ENCODE measurements around the gene CYP26A1. TPM values are rescaled to one million over a fixed set of nuclear protein-coding genes. Genes with fewer than 3 reads are reported as not detected.

CYP26A1 gene
- total RNA-seq, 1 donor from 2014 or later, result 2.2 TPM

DNA sequence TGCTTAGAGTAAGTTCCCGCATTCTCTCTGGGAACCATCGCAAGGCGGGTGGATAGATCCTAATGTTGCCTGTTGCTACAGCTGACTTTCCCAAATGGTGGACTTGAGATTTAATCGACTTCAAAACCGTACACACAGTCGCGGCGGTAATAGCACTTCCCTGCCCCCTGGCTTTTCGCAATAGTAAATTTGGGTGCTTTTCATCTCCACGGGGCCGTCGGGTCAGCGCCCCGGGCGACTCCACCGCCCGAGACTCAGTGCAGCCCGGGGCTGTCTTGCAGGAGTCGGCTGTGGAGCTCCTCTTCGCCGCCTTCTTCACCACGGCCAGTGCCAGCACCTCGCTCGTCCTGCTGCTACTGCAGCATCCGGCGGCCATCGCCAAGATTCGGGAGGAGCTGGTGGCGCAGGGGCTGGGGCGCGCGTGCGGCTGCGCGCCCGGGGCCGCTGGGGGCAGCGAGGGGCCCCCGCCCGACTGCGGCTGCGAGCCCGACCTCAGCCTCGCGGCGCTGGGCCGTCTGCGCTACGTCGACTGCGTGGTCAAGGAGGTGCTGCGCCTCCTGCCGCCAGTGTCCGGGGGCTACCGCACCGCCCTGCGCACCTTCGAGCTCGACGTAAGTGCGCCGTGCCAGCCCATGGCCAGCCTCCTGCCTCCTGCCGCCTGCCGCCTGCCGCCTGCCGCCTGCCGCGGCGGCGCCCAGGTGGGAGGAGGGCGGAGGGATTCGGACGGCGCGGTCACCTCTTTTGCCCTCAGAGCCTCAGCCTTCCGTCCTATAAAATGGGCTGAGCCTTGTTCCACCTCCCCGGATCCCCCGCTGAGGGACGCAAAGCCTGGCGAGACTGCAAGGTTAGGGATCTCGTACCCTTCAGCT, 7.8 kb upstream of the CYP26A1 start:
- no peak for DNase-seq

DNA sequence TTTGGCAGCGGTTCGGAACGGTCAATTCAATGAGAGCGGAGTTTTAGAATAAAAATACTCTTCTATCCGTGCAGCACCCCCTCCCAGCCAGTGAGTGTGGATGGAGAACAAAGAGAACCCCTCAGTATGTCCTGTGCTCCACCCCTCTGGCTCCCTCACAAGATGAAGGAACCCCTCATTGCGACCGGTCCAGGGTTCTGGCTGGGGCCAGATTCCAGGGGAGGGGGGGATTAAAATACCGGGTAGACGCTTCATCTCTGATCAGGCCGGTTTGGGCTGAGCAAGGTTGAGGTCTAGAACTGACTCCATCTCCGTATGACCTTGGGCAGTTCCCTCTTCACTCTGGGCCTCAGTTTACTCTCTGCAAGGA, 7.2 kb upstream of the CYP26A1 start:
- DNase-seq, result no peak

DNA sequence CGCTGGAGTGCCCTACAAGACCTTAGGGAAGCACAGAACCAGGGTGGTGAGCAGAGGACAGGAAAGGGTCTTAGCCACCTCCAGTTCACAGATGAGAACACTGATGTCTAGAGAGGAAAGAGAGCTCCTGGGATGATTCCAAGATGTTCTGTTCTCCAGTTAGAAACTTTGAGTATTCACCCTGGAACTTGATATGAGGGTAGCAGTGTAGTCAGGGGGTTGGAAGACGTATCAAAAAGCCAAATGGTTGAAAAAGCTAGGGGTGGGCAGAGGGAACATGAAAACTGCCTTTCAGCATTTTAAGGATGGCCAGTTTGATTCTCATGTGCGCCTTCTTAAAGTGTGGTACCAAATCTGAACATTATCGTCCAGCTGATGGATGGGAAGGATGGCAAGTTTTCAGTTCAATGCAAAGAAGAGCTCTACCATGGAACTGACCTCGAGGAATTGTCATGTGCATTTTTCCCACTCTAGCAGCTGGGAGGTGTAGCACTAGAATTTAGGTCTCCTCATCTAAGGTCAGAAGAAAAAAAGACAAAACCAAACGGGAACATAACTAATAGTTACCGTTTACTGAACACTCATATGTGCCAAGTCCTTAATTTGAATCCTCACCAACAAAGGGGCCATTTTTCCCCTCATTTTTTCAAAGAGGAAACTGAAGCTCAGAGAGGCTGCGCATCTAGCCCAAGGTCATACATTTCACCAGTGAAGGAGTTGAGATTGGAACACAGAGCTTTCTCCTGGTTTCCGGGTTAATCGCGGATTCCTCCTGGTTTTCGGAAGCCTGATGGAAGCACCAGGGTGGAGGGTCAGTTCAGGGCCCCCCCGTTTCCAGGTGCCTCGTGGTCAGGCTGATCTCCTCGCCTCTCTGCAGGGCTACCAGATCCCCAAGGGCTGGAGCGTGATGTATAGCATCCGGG, 6.0 kb upstream of the CYP26A1 start:
- DNase-seq, result no peak

DNA sequence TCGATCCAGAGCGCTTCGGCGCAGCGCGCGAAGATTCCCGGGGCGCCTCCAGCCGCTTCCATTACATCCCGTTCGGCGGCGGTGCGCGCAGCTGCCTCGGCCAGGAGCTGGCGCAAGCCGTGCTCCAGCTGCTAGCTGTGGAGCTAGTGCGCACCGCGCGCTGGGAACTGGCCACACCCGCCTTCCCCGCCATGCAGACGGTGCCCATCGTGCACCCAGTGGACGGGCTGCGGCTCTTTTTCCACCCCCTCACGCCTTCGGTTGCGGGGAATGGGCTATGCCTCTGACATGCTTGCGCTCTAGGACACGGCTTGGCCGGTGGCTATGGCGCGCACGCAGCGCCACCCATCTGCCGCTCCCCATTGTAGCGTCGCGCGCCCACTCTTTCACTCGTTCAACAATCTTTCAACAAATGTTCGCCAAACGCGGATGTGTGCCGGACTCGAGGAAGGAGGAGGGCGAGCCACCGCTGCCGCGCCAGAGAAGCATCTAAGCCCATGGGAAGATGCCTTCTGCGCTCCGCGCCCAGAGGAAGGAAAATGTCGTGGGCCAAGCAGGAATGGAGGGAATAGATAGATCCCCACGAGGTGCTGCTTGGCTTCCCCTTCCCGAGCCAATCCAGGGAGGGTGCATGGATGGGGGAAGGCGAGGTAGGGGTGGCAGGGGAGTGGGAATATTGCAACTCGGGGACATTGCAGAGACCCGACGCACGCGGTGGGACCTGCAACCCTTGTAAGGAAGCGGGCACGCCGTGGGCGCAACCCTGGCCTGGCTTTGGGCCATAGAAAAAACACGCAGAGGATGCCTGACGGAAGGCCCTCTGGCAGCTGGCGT, 5.1 kb upstream of the CYP26A1 start:
- no peak for DNase-seq

DNA sequence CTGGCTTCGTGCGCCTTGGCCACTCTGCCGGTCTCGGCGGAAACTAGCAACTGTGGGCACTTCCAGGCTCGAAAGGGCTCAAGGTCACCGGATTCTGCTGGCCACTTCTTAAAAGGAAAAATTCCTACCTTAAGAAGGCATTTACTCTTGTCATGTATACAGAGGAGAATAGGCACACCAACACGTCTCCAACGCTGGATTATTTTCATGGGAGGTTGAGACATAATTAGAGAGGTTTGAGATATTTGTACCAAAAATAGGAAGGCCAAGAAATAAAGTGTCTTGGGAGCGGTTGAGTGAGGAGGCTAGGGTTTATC, 4.5 kb upstream of the CYP26A1 start:
- DNase-seq, result no peak

DNA sequence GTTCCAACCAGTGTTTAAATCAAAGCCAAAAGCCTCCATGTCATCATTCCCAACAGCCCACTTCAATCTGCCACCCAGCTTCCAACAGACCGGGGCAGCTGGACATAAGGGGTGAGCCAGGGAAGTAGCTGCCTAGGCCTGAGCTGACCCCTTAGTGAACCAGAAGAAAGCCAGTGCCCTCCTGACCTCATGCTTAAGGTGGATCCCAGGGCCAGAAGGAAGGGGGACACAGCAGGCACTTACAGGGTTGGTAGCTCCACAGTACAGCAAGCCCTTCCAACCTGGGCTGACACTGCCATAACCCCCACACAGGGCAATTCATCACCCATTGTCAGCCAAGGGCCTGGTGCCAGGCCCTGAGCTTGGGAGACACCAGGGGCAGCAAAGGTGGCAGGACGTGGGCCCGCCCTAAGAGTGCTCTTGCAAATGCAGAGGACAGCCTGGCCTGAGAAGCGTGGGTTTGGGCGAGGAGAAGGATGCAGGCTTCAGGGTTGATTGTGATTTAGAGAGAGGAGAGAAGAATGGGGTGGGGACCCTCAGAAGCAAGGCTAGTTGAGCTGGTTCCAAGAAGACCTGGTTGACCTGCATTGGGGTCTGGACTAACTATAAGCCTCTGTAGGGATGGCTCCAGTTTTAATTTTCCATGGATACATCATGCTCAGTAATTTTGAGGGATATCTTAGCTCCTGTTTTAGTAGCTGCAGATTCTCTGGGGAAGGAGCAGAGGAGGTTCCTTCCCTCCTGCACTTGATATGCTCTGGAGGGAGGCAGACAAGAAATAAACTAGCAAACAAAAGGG, 3.1 kb upstream of the CYP26A1 start:
- DNase-seq, result no peak

DNA sequence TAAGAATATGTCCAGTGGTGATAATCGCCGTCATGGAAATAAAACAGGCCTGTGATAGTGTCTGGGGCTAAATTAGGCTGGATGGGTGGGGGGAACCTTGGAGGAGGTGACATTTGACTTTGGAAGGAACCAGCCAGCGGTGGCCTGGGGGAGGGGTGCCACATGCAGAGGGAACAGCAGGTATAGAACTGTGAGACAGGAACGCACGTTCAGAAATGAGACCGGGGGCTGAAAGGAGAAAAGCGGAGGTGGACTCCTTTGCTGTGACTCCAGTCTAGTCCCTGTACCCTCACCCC, 2.6 kb upstream of the CYP26A1 start:
- DNase-seq, result no peak

DNA sequence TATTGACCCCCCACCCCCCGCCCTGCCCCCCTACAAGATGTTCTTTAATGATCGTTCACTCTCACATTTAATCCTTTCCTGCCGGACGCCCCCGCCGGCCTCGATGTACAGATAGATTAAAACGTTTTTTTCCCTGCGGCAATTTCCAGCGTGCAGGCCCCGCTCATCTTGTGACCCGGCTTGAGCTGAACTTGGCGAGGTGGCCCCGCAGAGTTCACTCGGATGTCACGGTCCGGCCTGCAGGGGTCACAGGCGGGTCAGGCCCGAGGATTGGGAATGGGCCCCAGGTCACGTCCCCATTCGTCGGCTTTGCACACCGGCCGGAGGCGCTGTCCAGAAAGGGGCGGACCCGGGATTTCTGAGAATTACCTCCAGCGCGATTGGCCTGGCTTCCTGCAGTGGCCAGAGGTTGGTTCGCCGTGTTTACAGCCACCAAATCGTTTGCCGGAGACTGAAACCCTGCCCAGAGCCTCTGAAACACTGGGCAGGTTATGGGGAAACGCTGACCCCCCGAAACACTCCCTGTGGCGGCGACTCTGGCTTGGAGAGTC, 1.9 kb upstream of the CYP26A1 start:
- DNase-seq, result peak; percentile 56

DNA sequence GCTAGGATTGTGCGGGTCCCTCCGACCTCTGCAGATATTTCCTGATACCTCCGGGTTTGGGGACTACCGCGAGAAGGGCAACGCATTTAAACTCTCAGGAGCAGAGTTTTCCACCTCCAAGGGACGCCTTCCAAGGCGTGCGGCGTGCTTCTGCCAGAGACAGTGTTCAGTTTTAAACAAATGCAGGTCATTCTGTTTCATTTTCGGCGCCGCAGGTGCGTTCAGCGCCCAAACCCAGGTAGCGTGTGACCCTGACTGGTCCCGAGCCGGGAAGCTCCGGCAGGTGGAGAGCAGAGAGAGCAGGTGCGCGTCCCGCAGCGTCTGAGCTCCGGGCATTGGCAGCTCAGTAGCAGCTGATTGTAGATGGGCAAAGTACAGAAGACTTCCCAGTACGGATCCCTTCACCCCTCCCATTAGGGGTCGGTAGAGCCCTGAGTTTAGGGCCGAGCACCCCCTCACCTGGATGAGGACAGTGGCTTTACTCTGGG, 1.4 kb upstream of the CYP26A1 start:
- DNase-seq, result no peak

DNA sequence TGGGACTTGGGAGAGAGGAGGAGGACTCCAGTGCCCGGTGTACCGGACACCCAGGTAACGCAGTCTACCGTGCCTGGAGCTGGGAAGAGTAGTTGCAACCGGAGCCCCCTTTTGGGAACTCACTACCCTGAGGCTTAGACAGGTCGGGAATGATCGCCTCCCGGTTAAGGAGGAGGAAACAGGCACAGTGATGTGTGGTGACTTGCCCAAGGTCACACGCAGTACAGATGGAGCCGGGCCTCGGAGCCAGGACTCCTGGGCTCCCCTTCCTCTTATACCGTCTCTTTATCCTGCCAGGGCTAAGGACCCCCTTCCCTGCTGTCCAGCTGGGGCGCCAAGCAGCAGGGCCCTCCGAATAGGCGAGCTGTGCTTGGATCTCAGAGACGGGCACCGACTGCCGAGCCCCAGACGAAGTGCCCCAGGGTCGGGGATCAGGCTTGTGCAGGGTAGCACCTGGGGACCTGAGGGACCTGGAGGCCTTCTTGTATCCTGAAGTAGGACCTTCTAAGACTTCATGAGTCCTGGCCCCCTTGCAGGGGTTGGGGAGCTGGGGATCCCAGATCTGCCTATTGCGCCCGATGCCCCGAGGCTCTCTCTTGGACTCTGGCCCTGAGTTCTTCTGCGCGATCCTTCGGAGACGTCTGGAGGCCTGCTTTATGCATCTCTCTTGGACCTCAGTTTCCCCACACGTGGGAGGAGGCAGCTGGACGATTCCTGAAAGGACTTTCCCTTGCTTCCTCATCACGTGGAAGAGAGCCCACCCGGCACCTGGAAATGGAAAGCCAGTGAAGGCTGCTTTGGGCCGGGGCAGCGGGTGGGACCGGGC, 767 bp upstream of the CYP26A1 start:
- peak; percentile 33 for DNase-seq

DNA sequence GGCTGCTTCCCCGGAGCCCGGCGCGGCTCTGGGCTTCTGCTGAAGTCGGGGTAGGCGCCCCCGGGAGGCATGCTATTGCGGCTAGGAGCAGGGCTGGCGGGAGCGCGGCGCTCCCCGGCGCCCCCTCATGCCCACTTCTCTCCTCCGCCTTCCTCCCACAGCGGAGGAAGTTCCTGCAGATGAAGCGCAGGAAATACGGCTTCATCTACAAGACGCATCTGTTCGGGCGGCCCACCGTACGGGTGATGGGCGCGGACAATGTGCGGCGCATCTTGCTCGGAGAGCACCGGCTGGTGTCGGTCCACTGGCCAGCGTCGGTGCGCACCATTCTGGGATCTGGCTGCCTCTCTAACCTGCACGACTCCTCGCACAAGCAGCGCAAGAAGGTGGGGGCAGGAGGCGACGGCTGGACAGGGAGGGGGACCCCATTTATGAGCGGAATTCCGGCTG, 479 bp downstream of the CYP26A1 start:
- DNase-seq, result peak; percentile 44

DNA sequence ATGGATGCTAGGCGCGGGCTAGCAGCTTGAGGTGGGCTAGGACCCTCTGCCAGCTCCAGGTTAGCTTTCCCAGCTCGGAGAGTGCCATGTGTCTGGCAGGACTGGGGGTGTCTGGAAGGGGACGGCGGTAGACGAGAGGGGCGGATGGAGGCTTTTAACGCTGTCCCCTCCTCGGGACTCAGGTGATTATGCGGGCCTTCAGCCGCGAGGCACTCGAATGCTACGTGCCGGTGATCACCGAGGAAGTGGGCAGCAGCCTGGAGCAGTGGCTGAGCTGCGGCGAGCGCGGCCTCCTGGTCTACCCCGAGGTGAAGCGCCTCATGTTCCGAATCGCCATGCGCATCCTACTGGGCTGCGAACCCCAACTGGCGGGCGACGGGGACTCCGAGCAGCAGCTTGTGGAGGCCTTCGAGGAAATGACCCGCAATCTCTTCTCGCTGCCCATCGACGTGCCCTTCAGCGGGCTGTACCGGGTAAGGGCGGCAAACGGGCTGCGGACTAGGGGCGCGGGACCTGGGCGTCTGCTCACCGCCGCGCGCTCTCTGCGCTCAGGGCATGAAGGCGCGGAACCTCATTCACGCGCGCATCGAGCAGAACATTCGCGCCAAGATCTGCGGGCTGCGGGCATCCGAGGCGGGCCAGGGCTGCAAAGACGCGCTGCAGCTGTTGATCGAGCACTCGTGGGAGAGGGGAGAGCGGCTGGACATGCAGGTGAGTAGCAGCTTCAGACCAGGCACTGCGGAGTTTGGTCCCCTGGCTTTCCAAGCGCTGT, 1.1 kb downstream of the CYP26A1 start:
- peak; percentile 33 for DNase-seq

DNA sequence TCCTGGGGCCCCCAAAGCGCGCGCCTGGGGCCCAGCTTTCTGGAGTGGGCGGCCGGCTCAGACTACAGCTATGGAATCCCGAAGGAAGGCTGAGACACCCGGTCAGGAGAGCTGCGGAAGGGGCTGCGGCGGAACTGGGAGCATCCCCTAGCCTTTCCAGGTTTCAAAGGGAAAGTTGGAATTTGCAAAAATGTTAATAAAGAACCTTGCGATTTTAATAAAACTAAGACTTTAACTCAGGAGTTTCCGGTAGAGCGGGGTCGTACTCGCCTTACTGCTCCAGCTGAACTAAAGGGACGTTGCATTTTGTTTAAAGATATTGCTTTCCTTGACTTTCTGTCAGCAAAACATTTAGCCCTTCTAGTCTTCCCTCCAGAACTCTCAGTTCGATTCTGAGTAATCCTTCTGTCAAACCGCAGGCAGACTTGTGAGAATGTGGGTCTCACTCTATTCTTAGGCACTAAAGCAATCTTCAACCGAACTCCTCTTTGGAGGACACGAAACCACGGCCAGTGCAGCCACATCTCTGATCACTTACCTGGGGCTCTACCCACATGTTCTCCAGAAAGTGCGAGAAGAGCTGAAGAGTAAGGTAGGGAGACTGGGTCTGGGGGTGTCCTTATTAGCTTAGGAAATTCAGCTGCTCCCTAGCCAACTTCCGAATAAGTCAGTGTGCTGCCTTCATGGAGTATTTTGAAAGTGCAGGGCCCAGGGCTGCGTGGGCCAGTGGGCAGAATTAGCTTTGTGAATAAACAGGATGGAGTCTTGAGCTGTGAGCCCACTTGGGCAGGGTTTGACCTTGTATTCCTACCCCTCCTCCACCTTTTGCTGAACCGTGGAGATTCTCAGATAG, 1.9 kb downstream of the CYP26A1 start:
- no peak for DNase-seq

DNA sequence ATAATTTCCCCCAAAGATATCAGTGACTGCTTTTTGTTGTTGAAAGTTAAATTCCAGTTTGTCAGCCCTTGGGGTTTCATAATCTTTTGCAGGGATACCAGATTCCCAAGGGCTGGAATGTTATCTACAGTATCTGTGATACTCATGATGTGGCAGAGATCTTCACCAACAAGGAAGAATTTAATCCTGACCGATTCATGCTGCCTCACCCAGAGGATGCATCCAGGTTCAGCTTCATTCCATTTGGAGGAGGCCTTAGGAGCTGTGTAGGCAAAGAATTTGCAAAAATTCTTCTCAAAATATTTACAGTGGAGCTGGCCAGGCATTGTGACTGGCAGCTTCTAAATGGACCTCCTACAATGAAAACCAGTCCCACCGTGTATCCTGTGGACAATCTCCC, 3.2 kb downstream of the CYP26A1 start:
- DNase-seq, result no peak

DNA sequence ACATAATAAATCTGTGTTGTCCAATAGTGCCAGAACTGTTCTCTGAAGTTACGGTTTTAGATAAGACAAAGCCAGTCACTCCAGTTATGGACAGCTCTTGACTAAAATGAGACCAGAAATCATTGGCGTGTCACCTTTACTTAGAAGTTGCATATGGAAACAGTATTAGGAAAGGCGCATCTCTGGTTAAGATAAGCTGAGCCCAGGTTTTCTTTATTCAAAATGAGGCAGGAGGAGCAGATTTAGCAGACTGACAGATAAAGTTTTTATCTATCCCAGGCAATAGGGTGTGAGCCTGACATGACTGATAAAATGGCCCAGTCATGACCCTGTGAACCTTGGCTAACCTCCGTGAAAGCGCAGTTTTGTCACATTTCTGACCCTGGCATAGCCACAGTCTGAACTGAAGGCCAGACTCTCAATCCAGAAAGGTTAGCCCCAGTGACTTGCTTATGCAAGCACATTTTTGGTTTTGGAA, 4.2 kb downstream of the CYP26A1 start:
- no peak for DNase-seq

DNA sequence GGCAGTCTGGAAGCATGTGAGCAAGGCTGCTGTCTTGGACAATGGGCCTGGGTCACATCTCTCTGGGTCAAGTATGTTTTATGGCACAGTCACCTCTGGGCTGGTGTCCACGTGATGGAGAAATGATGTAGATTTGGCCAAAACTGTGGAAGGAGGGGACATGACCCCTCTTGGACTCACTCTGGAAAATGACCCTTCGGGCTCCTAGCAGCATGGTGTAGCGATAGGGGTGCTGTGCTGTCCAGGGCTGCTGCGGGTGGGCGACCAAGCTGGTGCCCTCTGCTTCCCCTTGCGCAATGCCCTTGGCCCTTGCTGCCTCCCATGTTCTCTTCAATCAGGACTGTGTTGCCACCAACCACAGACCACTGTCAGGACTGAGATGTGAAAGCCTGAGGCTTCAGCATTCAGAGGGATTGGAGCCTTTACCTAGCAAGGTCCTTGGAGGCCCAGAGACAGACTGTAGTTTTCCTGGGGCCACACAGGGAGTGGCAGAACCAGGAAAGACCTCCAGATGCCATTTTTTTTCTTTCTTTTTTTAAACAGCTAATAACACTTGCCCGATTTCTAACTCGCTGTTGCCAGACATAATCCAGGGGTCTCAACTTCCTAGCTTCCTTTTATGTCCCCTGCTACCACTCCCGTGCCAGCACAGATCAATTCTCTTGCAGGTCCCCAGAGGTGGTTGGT, 6.1 kb downstream of the CYP26A1 start:
- DNase-seq, result no peak

DNA sequence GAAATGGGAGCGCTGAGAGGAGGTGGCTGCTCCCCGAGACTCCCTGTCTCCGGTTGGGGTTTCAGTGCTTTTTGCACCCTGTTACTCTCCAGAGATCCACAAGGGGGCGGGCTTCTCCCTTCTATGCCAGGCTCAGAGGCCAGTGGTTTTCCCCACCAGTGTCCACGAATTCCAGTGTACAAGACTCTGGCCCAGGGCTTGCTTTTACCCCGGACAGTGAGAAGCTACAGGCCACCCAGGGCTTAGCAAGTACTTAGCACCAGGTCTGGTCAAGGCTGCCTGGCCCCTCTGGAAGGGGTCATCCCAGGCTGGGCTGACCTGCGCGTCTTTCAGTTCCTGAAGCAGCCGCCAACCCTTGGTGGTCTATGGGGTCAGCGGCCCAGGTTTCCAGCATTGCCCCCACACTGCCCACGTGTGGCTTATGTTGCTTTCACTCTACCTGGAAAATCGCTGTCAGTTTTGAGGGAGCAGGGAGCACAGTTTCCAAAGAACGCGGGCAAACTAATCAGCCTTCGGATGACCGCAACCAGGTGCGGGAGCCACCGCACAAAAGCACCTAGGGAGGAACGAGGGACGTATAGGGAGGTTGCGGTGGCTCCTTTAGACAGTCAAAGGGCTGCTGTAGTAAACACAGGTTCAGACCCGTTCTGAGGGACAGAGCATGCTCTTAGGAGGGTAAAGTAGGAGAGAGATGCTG, 6.8 kb downstream of the CYP26A1 start:
- peak; percentile 65 for DNase-seq

DNA sequence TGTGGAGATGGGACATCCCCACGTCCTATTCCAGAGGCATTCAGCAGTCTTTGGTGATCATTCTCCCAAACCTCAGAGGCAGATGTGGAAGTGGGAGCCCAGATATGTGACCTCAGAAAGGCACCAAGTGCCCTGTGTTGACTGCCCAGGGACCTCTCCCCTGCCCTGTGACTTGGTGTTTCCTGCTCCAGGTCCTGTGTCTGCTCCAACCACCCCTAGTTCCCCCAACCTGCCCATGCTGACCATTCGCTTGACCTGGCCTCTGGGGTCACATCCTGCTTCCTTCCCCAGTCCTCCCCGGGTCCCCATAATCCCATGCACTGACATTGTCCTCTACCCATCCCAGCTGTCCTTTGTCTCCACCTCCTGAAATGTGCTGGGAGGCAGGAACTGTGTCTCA, 7.6 kb downstream of the CYP26A1 start:
- no peak for DNase-seq
